ENCODE data around the gene SYCP2. TPM values are rescaled to one million over a fixed set of nuclear protein-coding genes. Genes with fewer than 3 reads are reported as not detected.
A peak's percentile ranks its signal among the peaks of the same experiment; 100 is the strongest.
"Not testable (repeated sequence)": the region's sequence is repeated elsewhere in the genome, so short reads cannot be mapped to it uniquely, and the experiment has no call there.

The SYCP2 gene
- total and polyA plus RNA-seq, 9 donors: 2.1 to 6.0 (median 3.1) TPM

- H3K4me1 ChIP-seq (ENCODE audit: control insufficient read depth, insufficient read depth, low read length): no peaks in the 10 kb centered on the region
- no peaks in the 10 kb centered on the region for H3K9me3 ChIP-seq (replicated peaks; ENCODE audit: control insufficient read depth, low read depth, low read length)
- H3K27me3 ChIP-seq (ENCODE audit: control insufficient read depth, insufficient read depth, low read length): no peaks in the 10 kb centered on the region
- no peak for DNase-seq
- 80% methylated on average over 1 of the region's 4 CpGs for WGBS (ENCODE audit: insufficient coverage)
- no peak overlapping the region for H3K4me3 ChIP-seq (ENCODE audit: low read length)
- H3K36me3 ChIP-seq (ENCODE audit: control insufficient read depth, insufficient read depth, low read length): no peaks in the 10 kb centered on the region
- no peak overlapping the region for H3K27ac ChIP-seq (ENCODE audit: low read length)
Measured at GRCh38 chr20:59912609-59913008, 20.8 kb downstream of the SYCP2 start.

GRCh38 chr20:59911041-59911440 is 22.4 kb downstream of the SYCP2 start:
- WGBS (ENCODE audit: insufficient coverage): no CpG with 5 or more reads among the region's 2 CpGs

GRCh38 chr20:59908855-59909254 is 24.6 kb downstream of the SYCP2 start:
- Histone ChIP-seq H3K4me1 (ENCODE audit: control insufficient read depth, insufficient read depth, low read length) (no peaks in the 10 kb centered on the region), H3K4me3 (ENCODE audit: low read length) (no peak overlapping the region), H3K9me3 (replicated peaks; ENCODE audit: control insufficient read depth, low read depth, low read length) (no peaks in the 10 kb centered on the region), H3K27ac (ENCODE audit: low read length) (no peak overlapping the region), H3K27me3 (ENCODE audit: control insufficient read depth, insufficient read depth, low read length) (no peaks in the 10 kb centered on the region), H3K36me3 (ENCODE audit: control insufficient read depth, insufficient read depth, low read length) (no peaks in the 10 kb centered on the region)
- 80% methylated on average over 2 of the region's 5 CpGs for WGBS (ENCODE audit: insufficient coverage)
- DNase-seq: no peak

More at GRCh38 chr20:59911041-59911440, 22.4 kb downstream of the SYCP2 start:
- Histone ChIP-seq H3K4me3 (ENCODE audit: low read length) (no peak overlapping the region), H3K4me1 (ENCODE audit: control insufficient read depth, insufficient read depth, low read length) (no peaks in the 10 kb centered on the region), H3K9me3 (replicated peaks; ENCODE audit: control insufficient read depth, low read depth, low read length) (no peaks in the 10 kb centered on the region), H3K27ac (ENCODE audit: low read length) (no peak overlapping the region), H3K36me3 (ENCODE audit: control insufficient read depth, insufficient read depth, low read length) (no peaks in the 10 kb centered on the region), H3K27me3 (ENCODE audit: control insufficient read depth, insufficient read depth, low read length) (no peaks in the 10 kb centered on the region)
- DNase-seq: no peak

GRCh38 chr20:59903621-59904020 is 29.8 kb downstream of the SYCP2 start:
- Histone ChIP-seq H3K4me1 (ENCODE audit: control insufficient read depth, insufficient read depth, low read length) (no peaks in the 10 kb centered on the region), H3K27ac (ENCODE audit: low read length) (no peak overlapping the region), H3K27me3 (ENCODE audit: control insufficient read depth, insufficient read depth, low read length) (no peaks in the 10 kb centered on the region), H3K4me3 (ENCODE audit: low read length) (no peak overlapping the region), H3K9me3 (replicated peaks; ENCODE audit: control insufficient read depth, low read depth, low read length) (no peaks in the 10 kb centered on the region), H3K36me3 (ENCODE audit: control insufficient read depth, insufficient read depth, low read length) (no peaks in the 10 kb centered on the region)
- WGBS (ENCODE audit: insufficient coverage): no CpG with 5 or more reads among the region's 1 CpG
- peak; percentile 57 for DNase-seq

- no CpG with 5 or more reads among the region's 3 CpGs for WGBS (ENCODE audit: insufficient coverage)
- Histone ChIP-seq H3K4me1 (ENCODE audit: control insufficient read depth, insufficient read depth, low read length) (no peaks in the 10 kb centered on the region), H3K4me3 (ENCODE audit: low read length) (no peak overlapping the region), H3K27ac (ENCODE audit: low read length) (no peak overlapping the region), H3K9me3 (replicated peaks; ENCODE audit: control insufficient read depth, low read depth, low read length) (no peaks in the 10 kb centered on the region), H3K27me3 (ENCODE audit: control insufficient read depth, insufficient read depth, low read length) (no peaks in the 10 kb centered on the region), H3K36me3 (ENCODE audit: control insufficient read depth, insufficient read depth, low read length) (no peaks in the 10 kb centered on the region)
- DNase-seq: no peak
Measured at GRCh38 chr20:59902470-59902869, 31.0 kb downstream of the SYCP2 start.

GRCh38 chr20:59895908-59896307 is 37.5 kb downstream of the SYCP2 start:
- Histone ChIP-seq H3K9me3 (replicated peaks; ENCODE audit: control insufficient read depth, low read depth, low read length) (no peaks in the 10 kb centered on the region), H3K27ac (ENCODE audit: low read length) (no peak overlapping the region), H3K36me3 (ENCODE audit: control insufficient read depth, insufficient read depth, low read length) (no peaks in the 10 kb centered on the region), H3K4me3 (ENCODE audit: low read length) (no peak overlapping the region), H3K27me3 (ENCODE audit: control insufficient read depth, insufficient read depth, low read length) (no peaks in the 10 kb centered on the region), H3K4me1 (ENCODE audit: control insufficient read depth, insufficient read depth, low read length) (no peaks in the 10 kb centered on the region)
- no CpG with 5 or more reads among the region's 1 CpG for WGBS (ENCODE audit: insufficient coverage)
- DNase-seq: no peak

- no peak overlapping the region for H3K27ac ChIP-seq (ENCODE audit: low read length)
- H3K9me3 ChIP-seq (replicated peaks; ENCODE audit: control insufficient read depth, low read depth, low read length): no peaks in the 10 kb centered on the region
- DNase-seq: no peak
- no CpG with 5 or more reads among the region's 1 CpG for WGBS (ENCODE audit: insufficient coverage)
- H3K4me1 ChIP-seq (ENCODE audit: control insufficient read depth, insufficient read depth, low read length): no peaks in the 10 kb centered on the region
- no peaks in the 10 kb centered on the region for H3K36me3 ChIP-seq (ENCODE audit: control insufficient read depth, insufficient read depth, low read length)
- no peaks in the 10 kb centered on the region for H3K27me3 ChIP-seq (ENCODE audit: control insufficient read depth, insufficient read depth, low read length)
- no peak overlapping the region for H3K4me3 ChIP-seq (ENCODE audit: low read length)
Measured at GRCh38 chr20:59891581-59891980, 41.9 kb downstream of the SYCP2 start.

- H3K4me3 ChIP-seq (ENCODE audit: low read length); DNase-seq; H3K27me3 ChIP-seq (ENCODE audit: control insufficient read depth, insufficient read depth, low read length); H3K4me1 ChIP-seq (ENCODE audit: control insufficient read depth, insufficient read depth, low read length); H3K9me3 ChIP-seq (replicated peaks; ENCODE audit: control insufficient read depth, low read depth, low read length); H3K27ac ChIP-seq (ENCODE audit: low read length); H3K36me3 ChIP-seq (ENCODE audit: control insufficient read depth, insufficient read depth, low read length): not testable (repeated sequence)
- WGBS (ENCODE audit: insufficient coverage): no CpG with 5 or more reads among the region's 2 CpGs
Measured at GRCh38 chr20:59890035-59890434, 43.4 kb downstream of the SYCP2 start.

GRCh38 chr20:59888050-59888449 is 45.4 kb downstream of the SYCP2 start:
- H3K27ac ChIP-seq (ENCODE audit: low read length): no peak overlapping the region
- no peaks in the 10 kb centered on the region for H3K4me1 ChIP-seq (ENCODE audit: control insufficient read depth, insufficient read depth, low read length)
- no peaks in the 10 kb centered on the region for H3K27me3 ChIP-seq (ENCODE audit: control insufficient read depth, insufficient read depth, low read length)
- no peaks in the 10 kb centered on the region for H3K36me3 ChIP-seq (ENCODE audit: control insufficient read depth, insufficient read depth, low read length)
- H3K4me3 ChIP-seq (ENCODE audit: low read length): no peak overlapping the region
- DNase-seq: no peak
- no CpG with 5 or more reads among the region's 1 CpG for WGBS (ENCODE audit: insufficient coverage)
- H3K9me3 ChIP-seq (replicated peaks; ENCODE audit: control insufficient read depth, low read depth, low read length): no peaks in the 10 kb centered on the region

- DNase-seq: no peak
- no peaks in the 10 kb centered on the region for H3K36me3 ChIP-seq (ENCODE audit: control insufficient read depth, insufficient read depth, low read length)
- H3K9me3 ChIP-seq (replicated peaks; ENCODE audit: control insufficient read depth, low read depth, low read length): no peaks in the 10 kb centered on the region
- WGBS (ENCODE audit: insufficient coverage): no CpG with 5 or more reads among the region's 3 CpGs
- no peak overlapping the region for H3K27ac ChIP-seq (ENCODE audit: low read length)
- no peaks in the 10 kb centered on the region for H3K4me1 ChIP-seq (ENCODE audit: control insufficient read depth, insufficient read depth, low read length)
- no peaks in the 10 kb centered on the region for H3K27me3 ChIP-seq (ENCODE audit: control insufficient read depth, insufficient read depth, low read length)
- H3K4me3 ChIP-seq (ENCODE audit: low read length): no peak overlapping the region
Measured at GRCh38 chr20:59884494-59884893, 48.9 kb downstream of the SYCP2 start.

GRCh38 chr20:59880198-59880597 is 53.2 kb downstream of the SYCP2 start:
- Histone ChIP-seq H3K4me1 (ENCODE audit: control insufficient read depth, insufficient read depth, low read length) (no peaks in the 10 kb centered on the region), H3K4me3 (ENCODE audit: low read length) (no peak overlapping the region), H3K27me3 (ENCODE audit: control insufficient read depth, insufficient read depth, low read length) (no peaks in the 10 kb centered on the region), H3K9me3 (replicated peaks; ENCODE audit: control insufficient read depth, low read depth, low read length) (no peaks in the 10 kb centered on the region), H3K27ac (ENCODE audit: low read length) (no peak overlapping the region), H3K36me3 (ENCODE audit: control insufficient read depth, insufficient read depth, low read length) (no peaks in the 10 kb centered on the region)
- no peak for DNase-seq
- no CpG with 5 or more reads among the region's 1 CpG for WGBS (ENCODE audit: insufficient coverage)
